ENCODE results near the gene HIVEP1.

DNA sequence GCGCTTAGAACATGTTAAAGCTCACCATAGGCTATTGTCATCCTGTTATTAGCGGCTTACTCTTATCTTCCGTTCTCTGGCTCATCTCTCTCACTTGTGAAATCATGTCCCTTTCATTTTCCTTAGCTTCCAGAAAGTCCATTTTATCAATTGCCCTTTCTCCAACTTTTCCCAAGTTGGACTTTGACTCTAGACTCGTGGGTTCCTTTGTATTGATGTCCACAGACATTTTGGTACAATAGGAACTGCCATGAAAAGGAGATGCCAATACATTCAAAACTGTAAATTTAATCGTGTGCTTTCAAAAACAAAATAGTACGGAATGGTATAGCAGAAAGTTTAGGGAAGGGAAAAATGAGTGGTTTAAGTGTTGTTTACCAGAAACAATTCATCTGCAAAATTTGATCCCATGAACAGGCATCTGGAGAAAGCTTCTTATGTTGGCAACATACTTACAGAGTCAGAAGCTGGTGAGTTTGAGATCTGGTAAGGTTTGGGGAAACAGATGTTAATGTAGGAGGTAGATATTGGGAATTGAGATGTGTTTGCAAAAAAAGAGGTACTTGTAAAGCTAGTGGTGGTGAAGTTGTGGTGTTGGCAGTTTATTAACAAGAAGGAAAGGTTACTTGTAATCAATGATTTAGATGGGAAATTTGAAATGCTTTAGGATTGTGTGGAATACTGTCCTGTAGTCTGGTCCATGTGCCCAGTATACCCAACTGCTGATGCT is 10.2 kb upstream of the HIVEP1 start:
- TF ChIP-seq EZH2 (IDR thresholded peaks at IDR 0.05) (no peak), POLR2AphosphoS5 (IDR thresholded peaks at IDR 0.05; ENCODE audit: borderline replicate concordance, low read depth, low read length) (no peak), FOXP2 (optimal IDR thresholded peaks at IDR 0.05; ENCODE audit: control extremely low read depth, extremely low read length, insufficient read depth) (no peak)
